Astrocyte (in vitro differentiated cells and primary cell): ENCODE measurements around the gene UBE2A.

Experiments
- CTCF ChIP-seq: IDR thresholded peaks from 2 replicates; pipeline ENCODE4 v1.5.1; 2011; ENCODE audit warnings: low read depth, mild to moderate bottlenecking, inconsistent platforms, low read length, moderate library complexity; ENCODE audit not compliant: insufficient read depth
- EZH2 ChIP-seq: IDR thresholded peaks from 2 replicates; pipeline ENCODE4 v1.6.1; 2012; ENCODE audit warnings: mild to moderate bottlenecking, low read length, inconsistent platforms; ENCODE audit not compliant: insufficient read depth

DNA sequence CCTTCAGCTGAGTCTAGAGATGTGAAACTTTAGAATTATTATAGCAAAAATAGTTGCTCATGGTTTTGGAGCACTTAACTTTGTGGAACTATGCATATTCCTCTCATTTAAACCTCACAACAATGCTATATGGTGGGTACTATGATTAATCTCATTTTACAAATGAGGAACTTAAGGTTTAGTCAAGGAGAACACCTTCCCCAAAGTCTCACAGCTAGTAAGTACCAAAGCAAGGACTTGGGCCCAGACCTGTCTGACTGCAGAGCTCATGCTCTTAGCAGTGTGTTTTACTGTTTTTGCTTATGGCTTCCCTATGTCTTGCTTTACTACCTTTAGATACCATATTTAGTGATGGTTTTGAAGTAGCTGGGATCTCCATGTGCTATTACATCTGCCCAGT lies 5.1 kb downstream of the UBE2A start:
- TF ChIP-seq CTCF, result no peak
- TF ChIP-seq EZH2, result no peak
